ENCODE results near the gene TOM1L2.

- TF ChIP-seq CTCF (IDR thresholded peaks at IDR 0.05) (no peak), ZFX (IDR thresholded peaks at IDR 0.05; ENCODE audit: borderline replicate concordance) (no peak)
Measured at GRCh38 chr17:18017958-18018357, 45.8 kb upstream of the TOM1L2 start.

Data from 22Rv1 (cell line).